IMR-90 (cell line): ENCODE data around the gene C6orf120. TPM values are rescaled to one million over a fixed set of nuclear protein-coding genes. Genes with fewer than 3 reads are reported as not detected.

Experiments
- ATAC-seq: fragments of 200-7000 bp; cut with Tn5 transposase; 2 replicates; pipeline ENCODE4 v1.9.1; 2020; ENCODE audit warnings: low read depth, mild to moderate bottlenecking, moderate library complexity
- BruUV-seq: library from RNA; stranded (reverse); fragments of 400-500 nt; replicated peaks from 2 replicates; lab custom pipeline; 2021; lab: Mats Ljungman, UMichigan
- CTCF ChIA-PET: fragments of 300-600 bp; formaldehyde crosslinking; extraction: SDS; loops from one replicate; lab custom pipeline; 2021; ENCODE audit warnings: antibody characterized with exemption; lab: Yijun Ruan, JAX
- POLR2A ChIA-PET: fragments of 300-600 bp; sonication (Branson Sonifier 250); formaldehyde crosslinking; loops from one replicate; lab custom pipeline; 2022; ENCODE audit warnings: antibody characterized with exemption; ENCODE audit not compliant: unreplicated experiment; lab: Charles Lee
- DNase-seq: peaks from one replicate; pipeline ENCODE4 v3.0.0; 2013
- H2AFZ ChIP-seq: replicated peaks from 2 replicates; pipeline ENCODE3; 2013; ENCODE audit warnings: low read length, mild to moderate bottlenecking; ENCODE audit not compliant: poor library complexity
- H2AK5ac ChIP-seq: 2 replicates; pipeline ENCODE4 v1.6.1; 2013; ENCODE audit warnings: low read depth, low read length, inconsistent platforms
- H2AK9ac ChIP-seq: replicated peaks from 2 replicates; pipeline ENCODE3; 2013; ENCODE audit warnings: mild to moderate bottlenecking, low read depth, low read length, moderate library complexity; ENCODE audit not compliant: poor library complexity
- H2BK120ac ChIP-seq: 2 replicates; pipeline ENCODE4 v1.6.1; 2013; ENCODE audit warnings: low read depth, low read length, inconsistent platforms
- H2BK15ac ChIP-seq: 3 replicates; pipeline ENCODE4 v1.6.1; 2013; ENCODE audit warnings: low read depth, low read length, inconsistent platforms
- H2BK20ac ChIP-seq: 2 replicates; pipeline ENCODE4 v1.6.1; 2013; ENCODE audit warnings: low read depth, mild to moderate bottlenecking, inconsistent platforms, low read length, moderate library complexity
- H2BK5ac ChIP-seq: 2 replicates; pipeline ENCODE4 v1.6.1; 2013; ENCODE audit warnings: mild to moderate bottlenecking, low read depth, low read length, inconsistent platforms; ENCODE audit not compliant: poor library complexity, severe bottlenecking
- H3K14ac ChIP-seq: replicated peaks from 2 replicates; pipeline ENCODE4 v1.6.1; 2013; ENCODE audit warnings: low read depth, low read length, inconsistent platforms
- H3K18ac ChIP-seq: 2 replicates; pipeline ENCODE4 v1.6.1; 2013; ENCODE audit warnings: low read depth, low read length, control low read depth
- H3K23ac ChIP-seq: 2 replicates; pipeline ENCODE4 v1.6.1; 2013; ENCODE audit warnings: low read depth, low read length, inconsistent platforms
- H3K27ac ChIP-seq: 2 replicates; pipeline ENCODE4 v1.5.1; 2013; ENCODE audit warnings: mild to moderate bottlenecking, control low read depth, low read length; ENCODE audit not compliant: insufficient read depth
- H3K27me3 ChIP-seq: 2 replicates; pipeline ENCODE4 v1.6.1; 2013; ENCODE audit warnings: low read length; ENCODE audit not compliant: control insufficient read depth, insufficient read depth
- H3K36me3 ChIP-seq: 2 replicates; pipeline ENCODE4 v1.6.1; 2013; ENCODE audit warnings: low read length, mixed read lengths; ENCODE audit not compliant: control insufficient read depth, insufficient read depth
- H3K4ac ChIP-seq: 2 replicates; pipeline ENCODE4 v1.6.1; 2013; ENCODE audit warnings: low read depth, low read length, inconsistent platforms
- H3K4me1 ChIP-seq: 2 replicates; pipeline ENCODE4 v1.6.1; 2013; ENCODE audit warnings: low read length, mixed read lengths; ENCODE audit not compliant: control insufficient read depth, insufficient read depth
- H3K4me2 ChIP-seq: 2 replicates; pipeline ENCODE4 v1.6.1; 2013; ENCODE audit warnings: low read depth, mild to moderate bottlenecking, control low read depth, low read length, moderate library complexity
- H3K4me3 ChIP-seq: 2 replicates; pipeline ENCODE4 v1.5.1; 2013; ENCODE audit warnings: low read depth, mild to moderate bottlenecking, control low read depth, low read length, moderate library complexity; ENCODE audit not compliant: insufficient read depth
- H3K56ac ChIP-seq: 2 replicates; pipeline ENCODE4 v1.6.1; 2013; ENCODE audit warnings: low read length, inconsistent platforms; ENCODE audit not compliant: insufficient read depth; ENCODE audit errors: extremely low read depth
- H3K79me1 ChIP-seq, 2 experiments: 2 replicates each; pipeline ENCODE4 v1.6.1; 2013; ENCODE audit warnings: low read length in 2 of 2, inconsistent platforms in 1 of 2, low read depth in 1 of 2
- H3K9ac ChIP-seq: 2 replicates; pipeline ENCODE4 v1.6.1; 2013; ENCODE audit warnings: low read depth, low read length, control low read depth
- H3K9me1 ChIP-seq: 2 replicates; pipeline ENCODE4 v1.6.1; 2013; ENCODE audit warnings: low read length, inconsistent platforms; ENCODE audit not compliant: insufficient read depth
- H3K9me3 ChIP-seq: 2 replicates; pipeline ENCODE4 v1.6.1; 2013; ENCODE audit warnings: low read length; ENCODE audit not compliant: control insufficient read depth, insufficient read depth
- H4K20me1 ChIP-seq: 2 replicates; pipeline ENCODE4 v1.6.1; 2013; ENCODE audit warnings: low read length, inconsistent platforms; ENCODE audit not compliant: insufficient read depth
- H4K5ac ChIP-seq: 2 replicates; pipeline ENCODE4 v1.6.1; 2013; ENCODE audit warnings: mild to moderate bottlenecking, low read depth, low read length, control low read depth
- H4K8ac ChIP-seq, 2 experiments: 2 replicates each; pipeline ENCODE4 v1.6.1; 2013; ENCODE audit warnings: low read depth in 2 of 2, low read length in 2 of 2, control low read depth in 1 of 2, inconsistent platforms in 1 of 2
- H4K91ac ChIP-seq: 2 replicates; pipeline ENCODE4 v1.6.1; 2013; ENCODE audit warnings: low read depth, low read length, inconsistent platforms; ENCODE audit not compliant: insufficient read depth
- BHLHE40 ChIP-seq: fragments of 150-350 bp; IDR thresholded peaks from 2 replicates; pipeline ENCODE4 v1.6.1; 2016; ENCODE audit warnings: mild to moderate bottlenecking, low read depth, low read length
- MAZ ChIP-seq: IDR thresholded peaks from 2 replicates; pipeline ENCODE4 v1.6.1; 2012; ENCODE audit warnings: low read depth, mild to moderate bottlenecking, low read length, improper control_type of control experiment, moderate library complexity, borderline replicate concordance
- MXI1 ChIP-seq: IDR thresholded peaks from 2 replicates; pipeline ENCODE4 v1.6.1; 2012; ENCODE audit warnings: low read depth, mild to moderate bottlenecking, low read length, moderate library complexity, borderline replicate concordance
- WGBS, 2 experiments: methylation state at CpG; one replicate each; pipeline versions ENCODE4 v1.1.5 to v1.1.7; 2013; ENCODE audit warnings: missing lambda C conversion rate in 2 of 2; ENCODE audit not compliant: insufficient read length in 1 of 2; ENCODE audit errors: extremely low coverage in 2 of 2; 5-methylcytosine and 5-hydroxymethylcytosine counted together
- dilution Hi-C: fragments of 300-500 bp; cut with HindIII; formaldehyde crosslinking; loops from one replicate; pipeline ENCODE4 v1.14.3; 2018; ENCODE audit warnings: low sequenced_read_pairs; ENCODE audit not compliant: unreplicated experiment
- in situ Hi-C: fragments of 300-500 bp; cut with MboI; formaldehyde crosslinking; loops from 3 replicates; pipeline ENCODE4 v1.14.3; 2019; ENCODE audit warnings: low sequenced_read_pairs, inconsistent platforms, mixed read lengths
- intact Hi-C: fragments of 100-400 bp; cut with micrococcal nuclease; formaldehyde crosslinking; loops from 2 replicates; pipeline ENCODE4 v1.10.0; 2022
- polyA plus RNA-seq, 3 experiments: library from polyadenylated mRNA; depleted of rRNA; stranded (reverse); fragments of >200 nt; gene quantifications; 2 replicates each; pipeline ENCODE4 v1.2.3, GENCODE V29; 2012; ENCODE audit warnings: low replicate concordance in 1 of 3
- total RNA-seq: library from RNA; depleted of rRNA; stranded (reverse); fragments of >200 nt; gene quantifications from 2 replicates; pipeline ENCODE4 v1.2.3, GENCODE V29; 2012

The C6orf120 gene
- total and polyA plus RNA-seq, 2 of the 4 experiments (the other 2 are of a cell fraction) = 21.4 to 26.7 TPM

- Histone ChIP-seq H3K18ac (no peak overlapping the region), H2BK20ac (no peak overlapping the region), H3K56ac (no peak overlapping the region), H3K23ac (no peak overlapping the region), H2BK120ac (no peak overlapping the region), H3K27ac (no peak overlapping the region), H2AK5ac (no peak overlapping the region), H4K8ac (no peak overlapping the region), H3K36me3 (peaks cover 36% of the 10 kb centered on the region), H3K79me1 (peaks cover 0 to 4% of the 10 kb centered on the region in 2 experiments; a peak in 1 of 4 replicates), H3K4me1 (no peaks in the 10 kb centered on the region), H3K27me3 (no peaks in the 10 kb centered on the region), H3K9me1 (peaks cover 6% of the 10 kb centered on the region; the same call in 1 of the 2 replicates), H2BK5ac (no peak overlapping the region), H3K14ac (no peak overlapping the region), H3K9me3 (no peaks in the 10 kb centered on the region), H4K5ac (no peak overlapping the region), H3K4me2 (no peak overlapping the region), H3K4me3 (no peak overlapping the region), H4K20me1 (no peaks in the 10 kb centered on the region), H2BK15ac (no peak overlapping the region), H3K4ac (no peak overlapping the region), H2AK9ac (no peak overlapping the region), H2AFZ (peak overlapping the region; percentile 26), H4K91ac (no peak overlapping the region), H3K9ac (no peak overlapping the region)
- intact Hi-C loops = no loop called here
- dilution Hi-C loops = no loop called here
- DNase-seq (peak; percentile 32), ATAC-seq (no peak)
- CTCF ChIA-PET = no interaction called here
- TF ChIP-seq BHLHE40 (no peak), MXI1 (no peak), MAZ (no peak)
- POLR2A ChIA-PET = no interaction called here
- in situ Hi-C loops = no loop called here
- 57% methylated on average over 1 of the region's 7 CpGs; no CpG with 5 or more reads in 1 of the 2 experiments for WGBS, 2 experiments
- no TSS peak for BruUV-seq
These were observed 32.0 kb upstream of the C6orf120 start for GRCh38 chr6:169669889-169670288.
